GM19193 (cell line): ENCODE results near the gene KIF13A.

Experiments used
- POLR2A ChIP-seq: IDR thresholded peaks from 4 replicates; pipeline ENCODE4 v1.6.1; 2011; ENCODE audit not compliant: insufficient read depth, insufficient read length; ENCODE audit errors: extremely low read depth

KIF13A gene

DNA sequence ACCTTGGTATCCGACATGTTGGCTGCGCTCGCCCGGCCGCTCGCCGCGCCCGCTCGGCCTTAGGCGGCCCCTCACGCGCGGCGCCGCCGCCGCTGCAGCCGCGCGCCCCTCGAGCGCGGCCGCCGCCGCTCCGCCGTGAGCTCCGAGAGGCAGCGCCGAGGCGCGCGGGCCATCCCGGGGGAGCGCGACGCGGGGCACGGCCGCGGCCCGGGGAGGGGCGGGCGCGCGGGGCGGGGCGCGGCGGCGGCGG, at the start of gene KIF13A:
KIF13A (minus strand) TSS at position 189 of the 250 bp plus-strand sequence; CDS start at position 17, 172 bp downstream.
- no peak for TF ChIP-seq POLR2A

DNA sequence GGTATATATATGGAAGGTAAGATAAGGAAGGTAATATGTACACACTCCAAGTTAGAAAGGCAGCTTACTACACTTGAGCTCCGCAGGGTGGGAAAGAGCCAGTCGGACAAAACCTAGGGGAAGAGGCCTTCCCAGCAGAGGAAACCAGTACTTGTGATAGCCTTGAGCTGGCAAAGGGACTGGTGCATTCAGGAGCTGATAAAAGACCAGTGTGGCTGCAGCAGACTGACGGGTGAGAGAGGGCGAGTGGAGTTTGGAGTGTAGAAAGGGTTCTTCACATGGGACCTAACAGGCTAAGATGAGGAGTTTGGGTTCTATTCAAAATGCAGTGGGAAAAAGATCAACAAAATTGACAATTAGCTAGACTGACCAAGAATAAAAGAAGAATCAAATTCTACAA, 49.3 kb upstream of the KIF13A start:
- TF ChIP-seq POLR2A = no peak

DNA sequence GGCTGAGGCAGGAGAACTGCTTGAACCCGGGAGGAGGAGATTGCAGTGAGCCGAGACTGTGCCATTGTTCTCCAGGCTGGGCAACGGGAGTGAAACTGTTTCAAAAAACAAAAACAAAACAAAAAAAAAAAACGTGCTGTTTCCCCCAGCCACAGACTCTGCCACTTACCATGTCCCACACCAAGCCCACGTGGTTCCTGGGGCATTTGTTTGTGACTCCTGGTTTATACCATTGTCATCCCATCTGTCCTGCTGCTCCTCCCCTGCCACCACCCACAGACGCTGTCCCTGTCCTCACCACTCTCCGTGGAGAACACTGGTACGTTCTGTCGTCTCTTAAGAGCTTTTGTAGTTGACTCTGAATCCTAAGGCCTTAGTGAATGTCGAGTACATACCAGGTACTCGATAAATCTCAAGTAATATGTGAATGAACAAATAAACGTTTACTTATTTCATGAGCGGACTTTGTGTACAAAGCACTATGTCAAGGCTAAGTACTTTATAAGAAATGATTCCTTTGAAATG, 48.0 kb upstream of the KIF13A start:
- TF ChIP-seq POLR2A = no peak

DNA sequence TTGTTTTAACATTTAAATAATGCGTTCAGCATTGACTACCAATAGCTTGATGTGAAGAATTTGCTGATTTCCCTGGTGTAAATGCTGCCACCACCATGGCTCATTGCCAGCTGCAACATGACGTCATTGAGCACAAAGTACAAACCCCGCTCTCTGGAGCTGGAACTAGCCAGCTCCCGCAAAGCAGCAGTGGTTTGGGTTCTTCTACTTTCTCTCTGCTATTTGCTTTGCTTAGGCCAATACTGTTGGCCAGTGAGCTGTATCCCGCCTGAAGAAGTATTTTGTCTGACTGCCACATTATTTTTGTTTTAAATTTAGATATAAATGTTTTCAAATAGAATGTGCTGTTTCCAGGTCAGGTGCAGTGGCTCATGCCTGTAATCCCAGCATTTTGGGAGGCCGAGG, 47.4 kb upstream of the KIF13A start:
- TF ChIP-seq POLR2A = no peak

DNA sequence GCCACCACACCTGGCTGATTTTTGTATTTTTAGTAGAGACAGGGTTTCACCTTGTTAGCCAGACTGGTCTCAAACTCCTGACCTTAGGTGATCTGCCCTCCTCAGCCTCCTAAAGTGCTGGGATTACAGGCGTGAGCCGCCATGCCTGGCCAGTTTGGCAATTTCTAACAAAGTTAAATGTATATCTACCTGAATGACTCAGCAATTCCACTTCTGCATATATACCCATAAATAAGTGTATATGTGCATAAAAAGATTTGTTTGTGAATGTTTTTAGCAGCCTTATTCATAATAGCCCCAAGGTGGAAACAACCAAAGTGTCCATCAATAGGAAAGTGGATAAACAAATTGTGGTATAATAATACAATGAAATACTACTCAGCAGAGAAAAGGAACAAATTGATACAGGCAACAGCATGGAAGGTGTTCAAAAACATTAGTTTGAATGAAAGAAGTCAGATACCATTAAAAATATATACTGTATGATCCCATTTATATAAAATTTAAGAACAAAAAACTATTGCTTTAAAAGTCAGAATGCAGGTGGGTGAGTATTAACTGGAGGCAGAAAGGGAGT, 44.3 kb upstream of the KIF13A start:
- no peak for TF ChIP-seq POLR2A

DNA sequence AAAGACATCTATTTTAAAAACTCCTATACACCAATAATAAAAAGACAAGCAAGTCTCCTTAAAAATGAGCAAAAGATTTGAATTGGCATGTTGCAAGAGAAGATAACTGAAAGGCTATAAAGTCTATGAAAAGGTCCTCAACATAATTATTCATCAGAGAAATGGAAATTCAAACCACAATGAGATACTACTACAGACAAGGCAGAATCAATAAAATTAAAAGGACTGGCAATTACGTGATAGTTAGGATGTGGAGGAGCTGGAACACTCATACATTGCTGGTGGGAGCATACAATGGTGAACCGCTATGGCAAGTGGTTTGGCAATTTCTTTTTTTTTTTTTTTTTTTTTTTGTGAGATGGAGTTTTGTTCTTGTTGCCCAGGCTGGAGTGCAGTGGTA, 43.8 kb upstream of the KIF13A start:
- no peak for TF ChIP-seq POLR2A

DNA sequence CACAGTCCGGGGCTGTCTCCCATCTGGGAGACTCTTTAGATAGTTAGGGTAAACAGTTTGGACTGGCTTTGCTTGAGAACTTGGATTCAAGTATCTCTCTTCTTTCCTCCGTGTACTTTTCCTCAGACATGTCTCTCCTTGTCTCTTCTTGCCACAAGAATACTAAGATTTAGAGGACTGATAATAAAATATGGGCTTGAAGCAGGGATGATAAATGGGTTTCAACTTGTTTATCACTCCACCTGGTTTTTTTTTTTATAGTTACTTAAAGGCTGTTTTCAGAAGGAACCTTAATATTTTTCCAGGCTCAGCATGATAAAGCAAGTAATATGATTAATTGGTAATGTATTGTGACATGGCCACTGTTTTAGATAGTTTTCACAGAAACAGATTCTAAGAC, 40.9 kb upstream of the KIF13A start:
- no peak for TF ChIP-seq POLR2A

DNA sequence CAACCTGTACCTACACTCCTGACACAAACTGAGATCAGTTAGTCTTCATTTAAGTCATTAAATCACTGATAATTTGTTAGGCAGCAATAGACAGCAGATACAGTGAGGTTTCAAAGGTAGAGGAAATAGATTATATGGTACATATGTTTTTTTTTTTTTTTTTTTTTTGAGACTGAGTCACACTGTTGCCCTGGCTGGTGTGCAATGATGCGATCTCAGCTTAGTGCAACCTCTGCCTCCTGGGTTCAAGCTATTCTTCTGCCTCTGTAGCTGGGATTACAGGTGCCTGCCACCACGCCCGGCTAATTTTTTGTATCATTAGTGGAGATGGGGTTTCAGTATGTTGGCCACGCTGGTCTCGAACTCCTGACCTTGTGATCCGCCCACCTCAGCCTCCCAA, 38.2 kb upstream of the KIF13A start:
- no peak for TF ChIP-seq POLR2A

DNA sequence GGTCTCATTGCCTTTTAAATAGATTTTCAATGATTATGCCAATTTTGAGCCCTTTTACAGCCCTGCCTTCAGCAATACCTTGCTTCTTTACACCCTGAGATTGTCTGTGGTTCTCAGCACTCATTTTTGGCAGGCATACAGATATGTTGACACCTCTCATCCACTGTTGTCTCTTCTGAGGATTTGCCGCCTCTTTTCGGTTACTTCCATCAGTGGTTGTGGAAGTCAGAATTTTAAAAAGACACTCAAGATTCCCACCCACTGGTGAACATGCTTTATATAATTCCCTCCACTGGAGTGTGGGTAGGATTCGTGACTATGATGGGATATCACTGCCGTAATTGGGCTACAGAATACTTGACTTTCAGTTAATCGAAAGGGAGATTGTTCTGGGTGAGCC, 37.4 kb upstream of the KIF13A start:
- TF ChIP-seq POLR2A = no peak

DNA sequence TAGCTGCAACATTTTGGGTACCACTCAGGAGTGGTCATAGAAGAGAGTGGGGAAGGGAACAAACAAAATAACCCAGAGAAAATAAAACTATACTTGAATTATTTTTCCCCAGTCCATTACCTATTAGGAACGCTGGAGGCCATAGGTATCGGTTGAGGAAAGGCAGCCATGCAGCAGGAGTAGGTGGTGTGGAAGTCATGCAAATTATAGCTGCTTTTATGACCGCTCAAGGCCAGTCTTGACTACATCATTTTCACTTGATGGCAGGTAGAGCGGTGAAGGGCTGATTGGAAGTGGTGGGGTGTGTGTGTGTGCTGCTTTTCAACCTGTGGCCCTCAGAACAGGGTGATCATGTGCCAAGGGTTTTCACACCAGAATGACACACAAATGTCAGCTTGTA, 36.5 kb upstream of the KIF13A start:
- no peak for TF ChIP-seq POLR2A

DNA sequence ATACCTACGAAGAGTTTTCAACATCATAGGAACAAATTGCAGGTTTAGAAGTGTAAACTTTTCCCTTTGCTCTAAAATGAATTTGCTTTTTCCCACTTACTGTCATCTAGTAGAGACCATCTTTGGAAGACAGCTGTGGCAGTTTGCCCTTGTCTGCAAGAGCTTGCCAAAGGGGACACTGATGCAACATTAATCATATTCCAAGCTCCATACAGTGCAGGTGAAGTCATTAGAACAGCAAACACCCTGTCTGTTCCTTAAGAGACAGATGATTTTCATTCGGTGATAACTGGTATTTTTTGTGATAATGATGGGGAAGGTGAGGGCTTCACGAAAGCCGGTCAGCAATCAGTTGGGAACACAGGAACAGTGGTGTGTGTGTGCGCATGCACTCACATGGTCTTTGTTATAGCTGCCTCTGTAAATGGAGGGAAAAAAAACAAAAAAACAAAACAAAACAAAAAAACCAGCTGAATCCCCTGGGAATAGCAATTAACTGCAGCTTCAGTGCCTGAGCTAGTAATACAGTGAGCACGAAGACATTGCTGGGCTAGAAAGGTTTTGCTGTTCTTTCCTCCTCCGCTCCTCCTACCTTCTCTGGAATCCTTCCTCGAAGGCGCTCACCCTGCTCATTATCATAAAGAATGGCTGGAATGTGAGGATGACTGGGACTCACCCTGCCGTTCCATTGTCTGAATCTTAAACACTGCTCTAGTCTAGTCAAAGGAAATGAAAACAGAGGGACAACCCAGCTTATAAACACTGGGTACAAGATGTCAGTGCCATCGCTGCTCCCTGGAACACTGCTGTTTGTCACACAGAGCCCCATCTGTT, 35.2 kb upstream of the KIF13A start:
- TF ChIP-seq POLR2A = no peak

DNA sequence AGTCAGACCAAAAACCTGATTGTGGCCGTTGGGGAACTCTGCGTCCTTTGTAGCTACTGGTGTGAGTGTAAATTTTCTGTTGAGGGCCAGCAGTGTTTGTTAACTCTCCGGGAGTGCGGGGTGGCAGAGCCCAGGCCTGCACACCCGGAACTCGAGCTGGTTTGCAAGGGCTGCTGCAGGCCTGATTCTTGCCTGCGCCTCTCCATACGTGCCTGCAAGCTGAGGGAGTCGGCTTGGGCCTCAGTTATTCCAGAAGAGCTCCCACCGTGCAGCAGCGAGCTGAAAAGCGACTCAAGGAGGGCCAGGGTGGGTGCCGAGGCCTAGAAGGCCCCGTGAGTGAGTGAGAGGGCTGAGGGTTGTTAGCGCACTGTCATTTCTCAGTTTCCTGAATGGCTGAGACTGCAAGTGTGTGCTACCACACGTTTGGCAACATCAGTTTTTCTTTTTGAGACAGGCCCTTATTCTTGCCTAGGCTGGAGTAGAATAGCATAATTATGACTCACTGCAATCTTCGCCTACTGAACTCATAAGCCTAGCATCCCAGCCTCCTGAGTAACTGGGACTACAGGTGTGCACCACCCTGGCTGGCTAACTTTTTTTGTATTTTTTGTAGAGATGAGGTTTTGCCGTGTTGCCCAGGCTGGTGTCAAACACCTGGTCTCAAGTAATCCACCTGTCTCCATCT, 33.9 kb upstream of the KIF13A start:
- TF ChIP-seq POLR2A = no peak

DNA sequence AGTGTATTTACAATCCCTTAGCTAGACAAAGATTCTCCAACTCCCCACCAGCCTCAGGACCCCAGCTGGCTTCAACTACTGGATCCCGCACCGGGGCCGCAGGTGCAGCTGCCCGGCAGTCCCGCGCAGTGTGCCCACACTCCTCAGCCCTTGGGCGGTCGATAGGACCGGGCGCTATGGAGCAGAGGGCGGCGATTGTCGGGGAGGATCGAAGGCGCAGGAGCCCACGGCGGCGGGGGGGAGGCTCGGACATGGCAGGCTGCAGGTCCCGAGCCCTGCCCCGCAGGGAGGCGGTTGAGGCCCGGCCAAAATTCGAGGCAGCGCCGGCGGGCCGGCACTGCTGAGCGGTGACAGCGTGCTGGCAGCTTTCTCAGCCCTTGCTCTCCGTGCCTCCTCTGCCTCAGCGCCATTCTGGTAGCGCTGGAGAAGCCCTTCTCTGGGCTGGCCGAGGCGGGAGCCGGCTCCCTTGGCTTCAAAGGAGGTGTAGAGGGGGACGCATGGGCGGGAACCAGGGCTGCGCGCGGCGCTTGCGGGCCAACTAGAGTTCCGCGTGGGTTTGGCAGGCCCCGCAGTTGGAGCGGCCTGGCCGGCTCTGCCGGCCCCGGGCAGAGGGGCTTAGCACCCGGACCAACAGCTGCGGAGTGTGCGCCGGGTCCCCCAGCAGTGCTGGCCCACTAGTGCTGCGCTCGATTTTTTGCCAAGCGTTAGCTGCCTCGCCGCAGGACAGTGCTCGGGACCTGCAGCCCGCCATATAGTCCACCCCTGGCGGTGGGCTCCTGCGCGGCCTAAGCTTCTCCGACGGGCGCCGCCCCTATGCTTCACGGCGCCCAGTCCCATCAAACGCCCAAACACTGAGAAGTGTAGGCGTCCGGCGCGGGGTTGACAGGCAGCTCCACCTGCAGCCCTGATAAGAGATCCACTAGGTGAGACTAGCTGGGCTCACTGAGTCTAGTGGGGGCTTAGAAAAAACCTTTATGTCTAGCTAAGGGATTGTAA, 32.4 kb upstream of the KIF13A start:
- no peak for TF ChIP-seq POLR2A

DNA sequence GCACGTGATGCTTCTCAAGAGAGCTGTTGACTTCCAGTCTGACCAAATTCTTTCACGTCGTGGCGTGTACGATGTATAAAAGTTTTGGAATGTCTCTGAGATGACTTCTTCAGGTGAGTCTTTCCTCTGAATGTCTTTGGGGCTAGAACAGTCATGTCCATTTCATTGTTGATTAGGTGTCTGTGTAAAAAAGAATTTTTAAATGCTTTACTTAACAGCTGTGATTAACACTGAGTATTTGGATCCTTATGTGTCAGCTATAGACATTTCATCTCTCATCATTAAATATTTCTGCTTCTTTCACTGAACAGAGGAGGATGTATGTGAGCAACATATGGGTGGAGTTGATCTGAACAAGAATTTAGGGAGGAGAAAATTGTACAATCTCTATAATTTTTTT, 29.3 kb upstream of the KIF13A start:
- no peak for TF ChIP-seq POLR2A

DNA sequence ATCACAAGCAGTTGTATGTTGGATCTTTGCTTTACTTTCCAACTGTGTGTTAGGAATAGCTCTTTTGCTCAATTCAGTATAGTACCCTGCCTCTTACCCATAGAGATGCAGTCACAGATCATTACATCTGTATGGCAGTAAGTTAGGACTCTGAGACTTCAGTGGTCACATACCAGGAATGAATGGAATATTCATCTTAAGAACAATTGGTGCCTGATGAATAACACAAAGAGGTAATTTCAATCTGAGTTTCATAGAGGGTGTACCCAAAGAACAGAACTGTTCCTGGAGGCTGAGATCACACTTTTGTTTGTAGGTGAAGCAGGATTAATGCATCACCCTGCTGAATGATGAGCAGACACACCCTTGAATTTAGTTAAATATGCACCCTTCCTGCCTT, 28.7 kb upstream of the KIF13A start:
- no peak for TF ChIP-seq POLR2A
